Measurements from ENCODE around the gene PLEKHA6.

Gene PLEKHA6

DNA sequence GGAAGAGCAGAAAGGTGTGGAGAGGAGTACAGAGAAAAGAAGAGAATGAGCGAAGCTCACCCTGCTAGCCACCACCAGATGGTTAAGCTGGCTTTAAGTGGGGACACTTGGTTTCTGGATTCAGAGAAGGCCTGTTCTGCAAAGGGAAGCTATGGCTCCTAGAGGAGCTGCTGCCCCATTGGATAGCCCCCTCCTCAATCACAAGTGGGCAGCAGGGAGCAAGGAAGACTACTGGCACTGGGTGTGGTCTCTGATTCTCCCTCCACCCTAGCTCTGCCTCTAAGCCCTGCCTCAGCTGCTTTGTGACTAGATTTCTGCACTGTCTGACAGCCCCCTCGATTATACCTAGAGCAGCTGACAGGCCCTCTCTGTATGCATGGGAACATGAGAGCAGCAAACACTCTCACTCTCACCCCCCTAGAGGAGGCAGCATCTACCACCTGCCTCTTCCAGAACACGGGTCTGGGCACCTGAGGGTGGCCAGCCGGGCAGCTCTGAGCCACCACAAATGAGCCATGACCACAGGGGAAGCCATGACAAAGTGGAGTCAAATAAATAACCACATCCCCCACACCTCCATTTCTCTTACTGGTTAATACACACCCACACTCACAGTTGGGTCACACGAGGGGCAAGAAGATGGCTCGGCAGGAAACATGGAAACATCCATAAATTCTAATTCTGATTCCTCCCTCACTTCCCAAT, 13.6 kb downstream of the PLEKHA6 start:
- Histone ChIP-seq H2AFZ (ENCODE audit: low read length) (no peak overlapping the region), H3K9me3 (replicated peaks; ENCODE audit: insufficient read depth, low read length) (no peaks in the 10 kb centered on the region), H4K20me1 (ENCODE audit: insufficient read depth, low read length) (no peaks in the 10 kb centered on the region)

DNA sequence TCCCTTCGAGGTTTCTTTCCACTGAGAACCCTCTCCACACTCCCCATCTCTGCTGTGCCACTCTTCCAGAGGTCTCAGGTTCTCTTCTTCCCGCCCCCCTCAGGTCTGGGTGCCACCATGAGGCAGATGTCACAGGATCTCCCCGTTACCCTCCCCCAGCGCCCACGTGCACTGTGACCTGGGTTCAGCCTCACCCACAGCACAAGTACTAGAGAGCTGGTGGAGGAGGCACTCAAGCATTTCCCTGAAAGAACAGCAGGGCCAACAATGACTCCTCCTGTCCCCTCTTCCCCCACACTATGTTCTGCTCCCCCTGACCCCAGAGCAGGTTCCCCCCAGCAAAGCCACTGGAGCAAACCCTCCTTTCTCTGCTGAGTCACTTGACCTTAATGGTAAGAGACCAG, 14.3 kb downstream of the PLEKHA6 start:
- Histone ChIP-seq H3F3A (ENCODE audit: insufficient read depth, low read length) (no peaks in the 10 kb centered on the region), H3K36me3 (replicated peaks; ENCODE audit: insufficient read depth, low read length) (no peaks in the 10 kb centered on the region), H3K4me1 (ENCODE audit: low read length) (no peaks in the 10 kb centered on the region), H3K27me3 (replicated peaks; ENCODE audit: insufficient read depth, low read length) (no peaks in the 10 kb centered on the region), H3K79me2 (ENCODE audit: low read length) (no peaks in the 10 kb centered on the region), H2AFZ (ENCODE audit: low read length) (no peak overlapping the region), H4K20me1 (ENCODE audit: insufficient read depth, low read length) (no peaks in the 10 kb centered on the region), H3K9ac (ENCODE audit: low read length) (no peak overlapping the region), H3K4me2 (ENCODE audit: low read depth, low read length) (no peak overlapping the region), H3K4me3 (ENCODE audit: low read length) (no peak overlapping the region), H3K9me2 (replicated peaks; ENCODE audit: insufficient read depth, low read length) (no peaks in the 10 kb centered on the region), H3K9me3 (replicated peaks; ENCODE audit: insufficient read depth, low read length) (no peaks in the 10 kb centered on the region), H3K27ac (ENCODE audit: low read length) (no peak overlapping the region)
- DNase-seq = no peak
- TF ChIP-seq, protein P1, sequence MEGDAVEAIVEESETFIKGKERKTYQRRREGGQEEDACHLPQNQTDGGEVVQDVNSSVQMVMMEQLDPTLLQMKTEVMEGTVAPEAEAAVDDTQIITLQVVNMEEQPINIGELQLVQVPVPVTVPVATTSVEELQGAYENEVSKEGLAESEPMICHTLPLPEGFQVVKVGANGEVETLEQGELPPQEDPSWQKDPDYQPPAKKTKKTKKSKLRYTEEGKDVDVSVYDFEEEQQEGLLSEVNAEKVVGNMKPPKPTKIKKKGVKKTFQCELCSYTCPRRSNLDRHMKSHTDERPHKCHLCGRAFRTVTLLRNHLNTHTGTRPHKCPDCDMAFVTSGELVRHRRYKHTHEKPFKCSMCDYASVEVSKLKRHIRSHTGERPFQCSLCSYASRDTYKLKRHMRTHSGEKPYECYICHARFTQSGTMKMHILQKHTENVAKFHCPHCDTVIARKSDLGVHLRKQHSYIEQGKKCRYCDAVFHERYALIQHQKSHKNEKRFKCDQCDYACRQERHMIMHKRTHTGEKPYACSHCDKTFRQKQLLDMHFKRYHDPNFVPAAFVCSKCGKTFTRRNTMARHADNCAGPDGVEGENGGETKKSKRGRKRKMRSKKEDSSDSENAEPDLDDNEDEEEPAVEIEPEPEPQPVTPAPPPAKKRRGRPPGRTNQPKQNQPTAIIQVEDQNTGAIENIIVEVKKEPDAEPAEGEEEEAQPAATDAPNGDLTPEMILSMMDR (IDR thresholded peaks at IDR 0.05; ENCODE audit: low read length) = no peak
- TF ChIP-seq EZH2 (optimal IDR thresholded peaks at IDR 0.05; ENCODE audit: low read depth, low read length) = no peak
- no peak for TF ChIP-seq EZH2phosphoT487 (IDR thresholded peaks at IDR 0.05; ENCODE audit: low read length)

More for the DNA sequence above, 13.6 kb downstream of the PLEKHA6 start:
- Histone ChIP-seq H3K9me2 (replicated peaks; ENCODE audit: insufficient read depth, low read length) (no peaks in the 10 kb centered on the region), H3K4me3 (ENCODE audit: low read length) (no peak overlapping the region), H3K9ac (ENCODE audit: low read length) (no peak overlapping the region), H3K36me3 (replicated peaks; ENCODE audit: insufficient read depth, low read length) (no peaks in the 10 kb centered on the region), H3K79me2 (ENCODE audit: low read length) (no peaks in the 10 kb centered on the region), H3K27ac (ENCODE audit: low read length) (no peak overlapping the region), H3K4me2 (ENCODE audit: low read depth, low read length) (no peak overlapping the region), H3K4me1 (ENCODE audit: low read length) (no peaks in the 10 kb centered on the region), H3F3A (ENCODE audit: insufficient read depth, low read length) (no peaks in the 10 kb centered on the region), H3K27me3 (replicated peaks; ENCODE audit: insufficient read depth, low read length) (no peaks in the 10 kb centered on the region)
- DNase-seq = no peak
- TF ChIP-seq EZH2 (optimal IDR thresholded peaks at IDR 0.05; ENCODE audit: low read depth, low read length) = no peak
- TF ChIP-seq, protein P1 (IDR thresholded peaks at IDR 0.05; ENCODE audit: low read length) = no peak
- no peak for TF ChIP-seq EZH2phosphoT487 (IDR thresholded peaks at IDR 0.05; ENCODE audit: low read length)

DNA sequence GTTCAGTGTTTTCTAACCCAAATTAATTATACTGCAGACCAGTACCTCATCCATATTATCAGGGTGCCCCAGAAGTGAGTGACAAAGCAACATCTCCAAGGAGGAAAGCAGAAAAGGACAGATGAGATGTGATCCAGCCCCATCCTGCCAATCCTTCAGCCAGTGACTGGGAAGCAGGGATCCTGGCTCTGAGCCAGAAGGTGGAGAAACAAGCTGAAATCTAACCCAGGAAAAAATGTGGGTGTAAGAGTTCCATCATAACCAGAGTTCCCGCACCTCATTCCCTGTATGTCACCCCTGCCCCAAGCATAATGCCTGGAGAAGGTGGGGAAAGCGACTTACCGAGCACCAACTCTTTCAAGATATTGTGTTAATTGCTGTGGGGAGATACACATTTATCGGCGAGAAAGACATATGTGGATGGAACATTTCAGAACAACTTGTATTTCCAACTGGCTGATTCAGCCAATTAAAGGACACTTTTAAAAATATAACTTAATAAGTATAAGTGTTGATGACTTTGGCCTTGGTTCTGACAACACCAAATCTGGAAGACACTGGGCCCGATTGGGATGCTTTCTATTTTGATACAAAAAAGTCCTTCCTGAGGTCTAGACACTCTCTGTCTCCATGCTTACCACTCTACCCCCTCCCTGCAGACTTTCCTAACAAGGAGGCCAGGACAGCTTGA, 14.9 kb downstream of the PLEKHA6 start:
- Histone ChIP-seq H3K79me2 (ENCODE audit: low read length) (no peaks in the 10 kb centered on the region), H3K27ac (ENCODE audit: low read length) (no peak overlapping the region), H3F3A (ENCODE audit: insufficient read depth, low read length) (no peaks in the 10 kb centered on the region), H3K27me3 (replicated peaks; ENCODE audit: insufficient read depth, low read length) (no peaks in the 10 kb centered on the region), H3K4me2 (ENCODE audit: low read depth, low read length) (no peak overlapping the region), H3K9me2 (replicated peaks; ENCODE audit: insufficient read depth, low read length) (no peaks in the 10 kb centered on the region), H3K4me3 (ENCODE audit: low read length) (no peak overlapping the region), H4K20me1 (ENCODE audit: insufficient read depth, low read length) (no peaks in the 10 kb centered on the region), H3K4me1 (ENCODE audit: low read length) (no peaks in the 10 kb centered on the region), H3K9ac (ENCODE audit: low read length) (no peak overlapping the region), H2AFZ (ENCODE audit: low read length) (no peak overlapping the region), H3K9me3 (replicated peaks; ENCODE audit: insufficient read depth, low read length) (no peaks in the 10 kb centered on the region), H3K36me3 (replicated peaks; ENCODE audit: insufficient read depth, low read length) (no peaks in the 10 kb centered on the region)
- DNase-seq = no peak
- no peak for TF ChIP-seq EZH2 (optimal IDR thresholded peaks at IDR 0.05; ENCODE audit: low read depth, low read length)
- no peak for TF ChIP-seq EZH2phosphoT487 (IDR thresholded peaks at IDR 0.05; ENCODE audit: low read length)
- TF ChIP-seq, protein P1 (IDR thresholded peaks at IDR 0.05; ENCODE audit: low read length) = no peak

All from MM.1S (cell line).